Measurements from ENCODE around the gene EXOC6B. TPM values are rescaled to one million over a fixed set of nuclear protein-coding genes. Genes with fewer than 3 reads are reported as not detected.

EXOC6B gene
- total RNA-seq, 2 donors from 2014 or later: 10.4 to 11.6 TPM

- Mint-ChIP-seq H3K9me3 (no peaks in the 10 kb centered on the region), H3K4me3 (peak within 1 kb of the TSS; percentile 75 to 89), H3K36me3 (ENCODE audit: insufficient read depth in 2 of 2) (peaks cover 0 to 8% of the 10 kb centered on the region in 2 donors), H3K4me1 (ENCODE audit: low read depth) (peaks cover 49% of the 10 kb centered on the region), H3K27ac (peak within 1 kb of the TSS; percentile 17), H3K27me3 (ENCODE audit: low read depth) (peaks cover 70% of the 10 kb centered on the region)
- DNase-seq (no peak), ATAC-seq (replicated peaks in 1 of 2) (no peak)
Measured at GRCh38 chr2:72147303-72147971, 678.4 kb downstream of the EXOC6B start, which contains the start of gene CYP26B1. TSS of gene CYP26B1 (minus strand) at chr2:72147862. CDS start at chr2:72147834, 28 bp downstream.

DNA sequence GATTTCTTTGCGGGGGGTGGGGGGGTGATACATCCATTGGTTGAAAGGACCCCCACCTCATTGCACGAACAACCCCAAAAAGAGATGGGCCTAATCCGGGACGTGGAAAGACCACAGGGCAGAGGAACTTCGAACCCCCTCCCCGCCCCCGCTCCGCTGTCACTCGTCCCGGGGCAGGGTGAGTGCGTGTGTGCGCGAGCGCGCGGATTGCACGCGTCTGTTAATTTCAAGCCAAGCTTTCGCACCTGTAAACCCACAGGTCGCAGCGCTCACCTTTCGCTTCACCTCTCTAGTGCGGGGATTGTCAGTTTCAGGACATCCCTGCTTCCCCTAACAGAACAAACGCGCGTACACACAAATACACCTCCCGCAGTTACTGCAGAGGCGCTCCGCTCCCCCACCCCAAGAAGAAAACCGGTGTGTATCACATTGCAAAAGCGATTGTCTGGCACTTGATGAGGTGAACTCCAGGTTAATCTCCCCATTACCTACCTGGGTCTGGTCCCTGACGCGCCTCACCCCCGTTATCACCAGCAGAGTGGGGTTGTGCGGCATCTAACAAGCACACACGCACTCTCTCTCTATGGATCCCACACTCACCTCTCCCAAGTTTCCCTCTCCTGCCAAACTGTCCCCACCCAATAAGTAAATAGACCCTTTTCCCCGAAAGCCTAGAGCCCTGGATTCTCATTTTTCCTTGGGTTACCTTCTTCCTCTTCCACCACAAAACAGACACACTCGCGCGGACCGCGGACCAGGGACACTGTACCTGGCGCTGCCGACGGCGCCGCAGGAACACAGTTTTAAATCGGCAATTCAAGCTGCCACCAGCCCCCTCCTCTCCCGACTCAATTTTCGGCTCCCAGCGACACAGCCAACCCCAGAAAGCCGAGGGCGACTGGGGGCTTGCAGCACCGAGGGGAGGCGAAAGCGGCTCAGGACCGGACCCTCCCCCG, 679.2 kb downstream of the EXOC6B start:
- ATAC-seq (replicated peaks in 1 of 2) (no peak), DNase-seq (no peak)
- H3K27ac Mint-ChIP-seq: no peak overlapping the region
- peak overlapping the region; percentile 36 to 83 for H3K4me3 Mint-ChIP-seq
- peaks cover 75% of the 10 kb centered on the region for H3K27me3 Mint-ChIP-seq (ENCODE audit: low read depth)
- H3K9me3 Mint-ChIP-seq: no peaks in the 10 kb centered on the region
- peaks cover 49% of the 10 kb centered on the region for H3K4me1 Mint-ChIP-seq (ENCODE audit: low read depth)
- H3K36me3 Mint-ChIP-seq (ENCODE audit: insufficient read depth in 2 of 2): peaks cover 0 to 8% of the 10 kb centered on the region in 2 donors

DNA sequence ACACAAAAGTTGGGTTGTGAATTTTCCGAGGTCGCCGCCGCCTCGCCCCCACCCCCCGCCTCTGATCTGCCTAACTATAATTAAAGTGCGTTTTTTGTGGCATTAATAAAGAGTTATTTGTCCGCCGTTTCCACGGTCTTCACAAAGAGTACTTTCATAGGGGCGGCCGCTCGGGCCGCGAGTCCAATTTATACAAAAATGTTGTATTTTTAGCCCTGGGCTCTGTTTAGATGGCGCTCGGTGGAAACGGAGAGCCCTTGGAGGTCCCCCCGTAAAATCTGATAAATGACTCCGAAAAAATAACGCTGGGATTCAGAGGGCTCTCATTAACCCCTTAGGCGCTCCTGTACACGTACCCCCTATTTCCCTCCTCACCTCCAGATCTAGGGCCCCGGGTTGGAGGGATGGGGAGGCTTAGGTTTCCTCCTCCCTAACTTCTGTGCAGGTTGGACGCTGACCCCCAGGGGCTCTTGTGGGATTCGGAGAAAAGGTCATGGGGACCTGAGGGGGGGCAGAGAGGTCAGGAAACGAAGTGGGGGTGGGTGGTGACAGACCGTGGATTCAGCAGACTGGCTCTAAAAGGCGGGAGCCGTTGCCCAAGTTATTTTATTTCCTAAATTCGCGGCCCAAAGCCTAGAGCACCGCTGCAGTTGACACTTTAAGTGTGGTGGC, 680.0 kb downstream of the EXOC6B start:
- H3K27ac Mint-ChIP-seq: no peak overlapping the region
- peaks cover 49% of the 10 kb centered on the region for H3K4me1 Mint-ChIP-seq (ENCODE audit: low read depth)
- ATAC-seq (replicated peaks in 1 of 2): no peak
- DNase-seq: no peak
- H3K27me3 Mint-ChIP-seq (ENCODE audit: low read depth): peaks cover 67% of the 10 kb centered on the region
- H3K36me3 Mint-ChIP-seq (ENCODE audit: insufficient read depth in 2 of 2): peaks cover 0 to 8% of the 10 kb centered on the region in 2 donors
- H3K4me3 Mint-ChIP-seq: peak overlapping the region; percentile 79 to 83
- no peaks in the 10 kb centered on the region for H3K9me3 Mint-ChIP-seq

GRCh38 chr2:72145289-72145657, 680.6 kb downstream of the EXOC6B start:
- Mint-ChIP-seq H3K9me3 (no peaks in the 10 kb centered on the region), H3K36me3 (ENCODE audit: insufficient read depth in 2 of 2) (peaks cover 0 to 8% of the 10 kb centered on the region in 2 donors), H3K4me3 (peak overlapping the region; percentile 79 to 83), H3K4me1 (ENCODE audit: low read depth) (peaks cover 46% of the 10 kb centered on the region), H3K27me3 (ENCODE audit: low read depth) (peaks cover 62% of the 10 kb centered on the region), H3K27ac (no peak overlapping the region)
- DNase-seq: no peak
- ATAC-seq (replicated peaks in 1 of 2): no peak

DNA sequence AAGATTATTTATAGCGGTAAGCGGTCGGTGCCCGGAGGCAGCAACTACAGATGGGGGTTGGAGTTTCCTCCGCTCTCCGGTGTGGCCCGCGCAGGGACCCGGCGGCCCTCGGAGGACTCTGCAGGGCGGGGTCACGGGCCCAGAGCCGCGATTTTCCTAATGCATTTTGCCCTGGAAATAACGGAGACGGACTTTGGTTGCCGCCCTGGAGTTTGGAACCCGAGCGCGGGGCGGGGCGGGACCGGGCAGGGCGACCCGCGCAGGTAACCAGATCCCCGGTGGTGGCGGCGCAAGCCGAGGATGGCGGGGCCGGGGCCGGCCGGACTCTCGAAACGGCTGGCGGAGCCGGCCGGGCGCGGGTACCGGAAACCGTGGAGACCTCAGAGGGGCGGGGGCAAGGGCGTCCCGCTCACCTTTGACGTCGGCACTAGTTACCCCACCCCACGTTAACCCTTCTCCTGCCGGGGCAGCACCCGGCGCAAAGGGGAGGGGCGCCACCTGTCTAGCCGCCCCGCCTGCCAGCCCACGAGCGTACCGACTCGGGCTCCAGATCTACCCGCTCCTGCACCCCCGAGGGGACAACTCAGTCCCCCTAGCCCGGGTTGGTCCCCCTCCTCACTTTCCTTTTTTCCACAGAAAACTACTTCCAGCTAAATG, 681.1 kb downstream of the EXOC6B start:
- peak in 1 of 2 donors; percentile 14 for ATAC-seq (replicated peaks in 1 of 2)
- H3K4me3 Mint-ChIP-seq: peak overlapping the region; percentile 79 to 83
- peaks cover 57% of the 10 kb centered on the region for H3K27me3 Mint-ChIP-seq (ENCODE audit: low read depth)
- no peaks in the 10 kb centered on the region for H3K9me3 Mint-ChIP-seq
- peaks cover 41% of the 10 kb centered on the region for H3K4me1 Mint-ChIP-seq (ENCODE audit: low read depth)
- H3K36me3 Mint-ChIP-seq (ENCODE audit: insufficient read depth in 2 of 2): peaks cover 0 to 6% of the 10 kb centered on the region in 2 donors
- DNase-seq: no peak
- no peak overlapping the region for H3K27ac Mint-ChIP-seq

GRCh38 chr2:72144274-72144631, 681.6 kb downstream of the EXOC6B start:
- peak overlapping the region; percentile 52 to 63 for H3K4me3 Mint-ChIP-seq
- H3K36me3 Mint-ChIP-seq (ENCODE audit: insufficient read depth in 2 of 2): peaks cover 0 to 6% of the 10 kb centered on the region in 2 donors
- H3K27me3 Mint-ChIP-seq (ENCODE audit: low read depth): peaks cover 52% of the 10 kb centered on the region
- no peak overlapping the region for H3K27ac Mint-ChIP-seq
- no peaks in the 10 kb centered on the region for H3K9me3 Mint-ChIP-seq
- H3K4me1 Mint-ChIP-seq (ENCODE audit: low read depth): peaks cover 36% of the 10 kb centered on the region
- DNase-seq (no peak), ATAC-seq (replicated peaks in 1 of 2) (no peak)

- Mint-ChIP-seq H3K4me1 (ENCODE audit: low read depth) (peaks cover 30% of the 10 kb centered on the region), H3K4me3 (peak overlapping the region; percentile 52 to 63), H3K27ac (no peak overlapping the region), H3K36me3 (ENCODE audit: insufficient read depth in 2 of 2) (peaks cover 0 to 3% of the 10 kb centered on the region in 2 donors), H3K9me3 (no peaks in the 10 kb centered on the region), H3K27me3 (ENCODE audit: low read depth) (peaks cover 46% of the 10 kb centered on the region)
- ATAC-seq (replicated peaks in 1 of 2) (no peak), DNase-seq (no peak)
Measured at GRCh38 chr2:72143441-72144273, 682.2 kb downstream of the EXOC6B start.

DNA sequence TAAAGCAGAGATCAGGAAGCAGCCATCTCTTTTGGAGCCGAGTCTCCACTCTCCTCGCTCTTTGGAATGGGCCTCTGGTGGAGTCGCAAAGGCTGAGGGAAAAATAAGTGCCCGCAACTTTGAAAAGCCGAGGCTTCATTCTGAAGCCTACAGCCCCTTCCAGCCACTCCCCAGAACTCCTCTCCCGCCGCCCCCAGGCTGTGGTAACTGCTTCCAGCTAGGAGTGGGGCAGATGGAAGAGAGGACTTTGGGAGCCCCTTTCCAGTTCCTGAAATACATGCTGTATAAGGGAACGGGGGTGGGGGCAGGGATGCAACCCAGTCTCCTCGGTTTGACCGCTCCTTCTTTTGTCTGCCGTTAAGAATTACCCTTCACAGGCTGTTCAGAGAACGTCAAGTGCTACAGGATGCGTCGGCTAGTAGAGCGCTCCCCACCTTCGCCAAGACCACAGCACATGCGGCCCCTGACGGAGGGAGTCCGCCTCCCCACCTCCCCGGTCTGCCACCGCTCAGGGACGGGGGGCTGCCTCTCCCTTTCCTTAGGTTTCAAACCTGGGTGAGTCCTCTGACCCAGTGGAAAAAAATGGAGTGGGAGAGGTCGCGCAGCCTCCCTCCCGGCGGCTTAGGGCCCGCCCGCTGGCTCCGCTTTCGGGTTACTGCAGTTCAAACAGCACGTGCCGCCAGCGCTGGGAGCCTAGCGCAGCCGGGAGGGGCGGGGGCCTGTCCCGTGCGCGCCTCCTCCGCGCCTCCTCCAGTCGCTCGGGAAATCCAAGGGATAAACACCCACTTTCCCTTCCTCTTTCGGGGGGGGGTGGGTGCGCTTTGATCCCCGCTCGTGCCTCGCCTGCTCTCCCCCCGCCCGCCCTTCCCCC, 683.0 kb downstream of the EXOC6B start:
- H3K27ac Mint-ChIP-seq: no peak overlapping the region
- peaks cover 0 to 3% of the 10 kb centered on the region in 2 donors for H3K36me3 Mint-ChIP-seq (ENCODE audit: insufficient read depth in 2 of 2)
- H3K9me3 Mint-ChIP-seq: no peaks in the 10 kb centered on the region
- peaks cover 28% of the 10 kb centered on the region for H3K4me1 Mint-ChIP-seq (ENCODE audit: low read depth)
- H3K27me3 Mint-ChIP-seq (ENCODE audit: low read depth): peaks cover 38% of the 10 kb centered on the region
- ATAC-seq (replicated peaks in 1 of 2) (no peak), DNase-seq (no peak)
- no peak overlapping the region for H3K4me3 Mint-ChIP-seq

- H3K27me3 Mint-ChIP-seq (ENCODE audit: low read depth): peaks cover 36% of the 10 kb centered on the region
- peaks cover 31% of the 10 kb centered on the region for H3K4me1 Mint-ChIP-seq (ENCODE audit: low read depth)
- DNase-seq: no peak
- H3K36me3 Mint-ChIP-seq (ENCODE audit: insufficient read depth in 2 of 2): peaks cover 0 to 3% of the 10 kb centered on the region in 2 donors
- H3K9me3 Mint-ChIP-seq: no peaks in the 10 kb centered on the region
- ATAC-seq (replicated peaks in 1 of 2): no peak
- H3K27ac Mint-ChIP-seq: no peak overlapping the region
- no peak overlapping the region for H3K4me3 Mint-ChIP-seq
Measured at GRCh38 chr2:72141881-72142451, 683.9 kb downstream of the EXOC6B start.

DNA sequence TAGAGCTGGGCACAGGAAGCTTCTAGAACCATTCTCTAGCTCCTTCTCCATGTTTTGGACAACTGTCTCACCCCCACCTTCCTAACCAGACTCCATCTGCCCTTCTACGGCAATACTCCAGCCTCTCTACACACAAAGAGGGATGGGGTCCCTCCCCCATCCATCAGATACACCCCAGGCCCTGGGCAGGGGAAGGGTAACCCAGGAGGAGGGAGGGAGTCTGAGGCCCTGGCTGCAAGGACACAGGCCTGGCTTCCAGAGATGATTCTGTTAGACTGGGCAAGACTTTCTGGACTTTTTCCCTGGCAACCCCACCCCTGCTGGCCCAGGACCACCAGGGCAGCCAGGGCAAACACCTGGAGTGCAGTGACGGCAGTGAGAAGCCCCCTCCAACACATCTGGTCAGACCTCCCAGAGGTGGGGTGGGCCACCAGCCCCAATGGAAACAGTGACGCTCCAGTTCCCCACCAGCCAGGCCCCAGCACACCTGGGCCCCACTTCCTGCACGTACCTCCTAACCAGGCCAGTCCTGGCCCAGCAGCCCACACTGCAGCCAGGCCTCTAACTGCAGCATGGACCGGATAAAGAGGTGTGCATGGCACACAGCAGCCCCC, 684.7 kb downstream of the EXOC6B start:
- no peaks in the 10 kb centered on the region for H3K36me3 Mint-ChIP-seq (ENCODE audit: insufficient read depth in 2 of 2)
- H3K4me1 Mint-ChIP-seq (ENCODE audit: low read depth): peaks cover 23% of the 10 kb centered on the region
- peaks cover 27% of the 10 kb centered on the region for H3K27me3 Mint-ChIP-seq (ENCODE audit: low read depth)
- no peak for ATAC-seq (replicated peaks in 1 of 2)
- H3K4me3 Mint-ChIP-seq: no peak overlapping the region
- DNase-seq: no peak
- H3K9me3 Mint-ChIP-seq: no peaks in the 10 kb centered on the region
- no peak overlapping the region for H3K27ac Mint-ChIP-seq

DNA sequence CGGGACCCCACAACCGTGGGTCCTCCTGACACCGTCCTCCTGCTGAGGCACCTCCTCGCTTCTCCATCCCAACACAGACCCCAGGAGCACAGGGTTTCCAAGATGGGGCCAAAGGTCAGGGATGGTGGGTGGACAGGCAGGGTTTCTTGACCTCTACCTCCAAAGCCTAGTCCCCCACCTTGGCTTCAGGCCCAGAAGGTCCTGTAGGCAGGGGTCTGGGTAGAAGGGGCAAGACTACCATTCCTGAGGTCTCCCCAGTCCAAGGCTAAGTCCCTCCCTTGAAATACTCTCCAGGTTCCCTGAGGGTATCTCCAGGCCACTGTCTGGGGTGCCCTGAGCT, 685.2 kb downstream of the EXOC6B start:
- Mint-ChIP-seq H3K9me3 (no peaks in the 10 kb centered on the region), H3K27me3 (ENCODE audit: low read depth) (peaks cover 22% of the 10 kb centered on the region), H3K27ac (no peak overlapping the region), H3K4me3 (no peak overlapping the region), H3K36me3 (ENCODE audit: insufficient read depth in 2 of 2) (no peaks in the 10 kb centered on the region), H3K4me1 (ENCODE audit: low read depth) (peaks cover 17% of the 10 kb centered on the region)
- DNase-seq (no peak), ATAC-seq (replicated peaks in 1 of 2) (no peak)
